SW 1271 (cell line): ENCODE measurements around the gene MMEL1.

ENCODE experiments used
- DNase-seq, 2 experiments: peaks; one replicate each; lab custom pipeline; 2025; lab: John Stamatoyannopoulos, UW

Gene MMEL1

GRCh38 chr1:2604844-2605508 is 27.8 kb downstream of the MMEL1 start:
- no peak for DNase-seq

DNA sequence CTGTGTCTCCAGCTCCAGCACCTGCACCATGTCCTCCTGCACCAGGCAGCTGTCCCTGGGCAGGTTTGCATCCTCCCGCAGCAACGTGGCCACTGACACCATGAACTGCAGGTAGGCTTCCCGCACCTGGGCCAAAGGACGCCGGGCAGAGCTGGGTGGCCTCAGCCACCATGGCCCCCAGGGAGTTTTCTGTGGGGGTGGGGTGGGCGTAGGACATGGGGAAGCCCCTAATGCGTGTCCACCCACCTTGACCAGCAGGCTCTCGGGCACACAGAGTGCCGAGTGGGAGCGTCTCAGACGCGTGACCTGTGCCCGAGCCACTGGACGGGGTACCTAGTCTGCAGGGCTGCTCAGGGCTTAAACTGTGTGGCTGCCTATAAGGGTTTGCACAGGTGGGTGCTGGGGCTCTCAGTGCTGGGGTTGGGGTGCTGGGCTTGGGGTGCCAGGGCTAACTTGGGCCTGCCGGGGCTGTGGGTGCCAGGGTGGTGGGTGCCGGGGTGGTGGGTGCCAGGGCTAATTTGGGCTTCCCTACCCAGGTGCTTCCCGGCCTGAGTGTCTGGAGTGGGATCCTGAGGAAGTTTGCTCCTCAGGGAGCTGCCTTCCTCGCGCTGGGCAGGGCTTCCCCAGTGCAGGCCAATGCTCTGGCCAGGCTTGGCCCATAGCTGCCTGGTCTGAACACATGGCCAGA is 28.5 kb downstream of the MMEL1 start:
- DNase-seq, result no peak

GRCh38 chr1:2603521-2604155 is 29.2 kb downstream of the MMEL1 start:
- no peak for DNase-seq

GRCh38 chr1:2602866-2603520 is 29.8 kb downstream of the MMEL1 start:
- DNase-seq, result no peak

GRCh38 chr1:2602311-2602835 is 30.4 kb downstream of the MMEL1 start:
- no peak for DNase-seq

DNA sequence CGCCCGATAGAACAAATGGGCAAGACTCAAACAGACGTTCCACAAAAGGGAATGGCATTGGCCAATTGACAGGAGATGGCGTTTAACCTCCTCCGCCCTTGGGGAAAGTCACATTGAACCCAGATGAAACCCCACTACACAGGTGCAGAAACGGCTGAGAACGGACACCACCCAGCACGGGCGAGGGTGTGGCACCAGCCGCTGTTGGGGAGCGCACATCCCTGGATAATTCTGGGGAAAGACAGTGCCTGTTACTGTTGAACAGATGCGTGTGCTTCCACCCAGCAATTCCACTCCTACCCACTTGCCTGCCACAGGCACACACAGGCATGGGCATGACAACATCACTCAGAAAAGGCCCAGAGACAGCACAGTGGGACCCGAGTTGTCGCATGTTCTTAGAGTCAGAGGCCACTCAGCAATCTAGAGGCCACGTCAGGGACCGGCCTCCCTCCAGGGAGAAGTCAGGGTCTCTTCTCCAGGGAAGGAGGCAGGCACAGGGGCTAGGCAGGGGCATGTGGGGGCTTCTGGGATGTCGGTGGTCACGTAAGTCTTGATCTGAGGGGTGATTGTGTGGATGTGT is 31.0 kb downstream of the MMEL1 start:
- DNase-seq, result no peak

DNA sequence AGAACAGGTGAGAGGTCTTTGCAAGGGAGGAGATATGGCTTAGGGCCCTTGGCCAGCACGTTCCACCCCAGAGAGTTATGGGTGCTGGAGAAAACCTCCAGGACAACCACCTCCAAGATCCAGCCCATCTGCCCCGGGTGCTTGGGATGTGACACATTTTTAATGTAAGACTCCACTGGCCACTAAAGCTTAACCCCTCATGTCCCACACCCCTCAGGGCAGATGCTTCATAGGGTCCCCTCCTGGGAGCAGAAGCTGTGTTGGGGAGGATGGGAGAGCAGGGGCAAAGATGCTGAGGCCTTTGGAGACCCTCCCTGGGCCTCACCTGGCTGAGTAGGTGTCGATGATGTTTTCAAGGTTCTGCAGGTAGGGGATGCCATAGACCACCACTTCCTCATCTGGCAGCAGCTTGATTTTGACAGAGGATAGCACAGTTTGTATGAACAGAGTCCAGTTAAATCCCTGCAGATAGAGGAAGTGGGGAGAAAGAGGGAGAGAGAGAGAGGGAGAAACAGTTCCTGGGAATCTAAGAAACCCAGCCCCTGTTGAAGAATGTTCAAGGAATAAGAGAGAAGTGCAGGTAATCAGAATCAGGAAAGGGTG is 34.4 kb downstream of the MMEL1 start:
- no peak for DNase-seq

- no peak for DNase-seq
Measured at GRCh38 chr1:2597441-2598328, 35.1 kb downstream of the MMEL1 start.

DNA sequence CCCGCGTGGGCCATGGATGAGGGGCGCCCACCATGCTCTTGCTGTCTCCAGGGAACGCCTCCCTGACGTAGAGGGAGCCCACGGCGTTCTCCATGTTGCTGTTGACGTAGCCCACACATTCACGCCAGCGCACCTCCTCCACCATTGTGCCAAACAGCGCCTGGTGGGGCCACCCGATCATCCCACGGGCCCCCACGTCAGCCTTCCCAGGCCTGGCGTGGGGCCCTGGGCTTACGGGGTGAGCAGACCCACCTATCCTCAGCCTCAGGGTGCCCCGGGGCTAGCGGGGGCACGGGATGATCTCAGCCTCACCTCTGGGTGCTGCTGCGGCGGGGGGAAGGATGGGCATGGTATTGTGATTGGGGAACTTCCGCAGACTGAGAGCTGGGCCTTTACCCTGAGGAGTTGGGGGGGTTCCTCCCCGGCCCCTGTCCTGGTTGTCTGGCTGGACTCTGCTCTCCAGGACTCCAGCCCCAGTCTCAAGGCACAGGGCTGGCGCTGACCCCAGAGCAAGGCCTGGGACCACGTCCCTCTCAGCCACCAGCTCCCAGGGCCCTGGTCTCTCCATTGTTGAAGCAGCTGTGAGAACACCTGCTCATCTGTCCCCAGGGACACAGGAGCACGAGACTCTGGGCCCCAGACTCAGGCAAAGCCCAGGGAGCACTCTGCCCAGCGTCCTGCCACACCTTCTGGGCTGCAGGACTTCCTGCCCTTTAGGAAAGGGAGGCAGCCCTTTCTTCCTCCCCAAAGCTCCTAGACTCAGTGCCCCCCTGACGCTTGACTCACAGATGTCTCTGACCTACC is 36.1 kb downstream of the MMEL1 start:
- no peak for DNase-seq

- no peak for DNase-seq
Measured at GRCh38 chr1:2595812-2596529, 36.8 kb downstream of the MMEL1 start.

DNA sequence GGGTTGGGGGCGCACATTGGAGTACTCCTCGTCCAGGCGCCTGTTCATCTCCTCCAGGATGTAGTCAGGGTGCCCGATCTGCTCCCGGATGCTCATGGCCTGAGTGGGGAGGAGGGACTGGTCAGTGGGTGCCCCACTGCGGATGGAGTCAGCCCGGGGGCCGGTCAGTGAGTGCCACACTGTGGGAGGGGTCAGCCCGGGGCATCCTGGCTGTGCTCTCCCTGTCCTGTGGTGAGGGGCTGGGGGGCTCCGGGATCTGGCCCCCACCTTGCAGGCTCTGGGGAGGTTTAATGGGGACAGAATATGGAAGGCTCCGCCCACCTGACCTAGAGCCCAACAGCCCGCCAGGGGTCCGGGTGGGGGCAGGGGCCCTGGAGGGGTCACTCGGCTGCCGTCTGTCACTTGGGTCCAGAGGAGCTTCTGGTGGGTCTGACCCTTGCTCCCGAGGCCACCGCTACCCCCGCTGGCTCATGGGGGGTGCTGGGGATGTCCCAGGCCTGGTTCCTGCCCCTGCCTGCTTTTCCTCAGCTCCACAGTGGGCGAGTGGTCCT is 37.5 kb downstream of the MMEL1 start:
- DNase-seq, result no peak

DNA sequence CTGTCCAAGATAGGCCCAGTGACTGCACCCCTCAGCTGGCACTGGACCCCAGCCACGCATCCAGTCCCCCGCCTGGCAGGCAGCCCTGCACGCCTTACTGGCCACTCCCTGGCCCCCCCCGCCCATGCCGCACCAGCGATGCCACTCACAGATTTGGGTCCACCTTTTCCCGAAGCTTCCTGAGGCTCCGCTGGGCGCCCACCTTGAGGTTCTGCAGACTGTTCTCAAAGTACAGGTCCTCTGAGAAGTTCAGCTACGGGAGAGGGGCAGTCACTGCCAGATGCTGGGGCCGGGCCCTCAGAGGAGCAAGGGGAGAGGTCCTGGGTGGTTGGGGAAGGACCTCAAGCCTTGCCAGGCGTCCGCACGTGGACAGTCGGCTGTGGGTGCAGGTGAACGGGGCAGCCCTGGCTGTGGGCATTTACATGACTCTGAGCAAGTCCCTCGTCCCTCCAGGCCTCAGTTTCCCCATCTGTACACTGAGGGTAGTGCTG is 38.1 kb downstream of the MMEL1 start:
- no peak for DNase-seq

DNA sequence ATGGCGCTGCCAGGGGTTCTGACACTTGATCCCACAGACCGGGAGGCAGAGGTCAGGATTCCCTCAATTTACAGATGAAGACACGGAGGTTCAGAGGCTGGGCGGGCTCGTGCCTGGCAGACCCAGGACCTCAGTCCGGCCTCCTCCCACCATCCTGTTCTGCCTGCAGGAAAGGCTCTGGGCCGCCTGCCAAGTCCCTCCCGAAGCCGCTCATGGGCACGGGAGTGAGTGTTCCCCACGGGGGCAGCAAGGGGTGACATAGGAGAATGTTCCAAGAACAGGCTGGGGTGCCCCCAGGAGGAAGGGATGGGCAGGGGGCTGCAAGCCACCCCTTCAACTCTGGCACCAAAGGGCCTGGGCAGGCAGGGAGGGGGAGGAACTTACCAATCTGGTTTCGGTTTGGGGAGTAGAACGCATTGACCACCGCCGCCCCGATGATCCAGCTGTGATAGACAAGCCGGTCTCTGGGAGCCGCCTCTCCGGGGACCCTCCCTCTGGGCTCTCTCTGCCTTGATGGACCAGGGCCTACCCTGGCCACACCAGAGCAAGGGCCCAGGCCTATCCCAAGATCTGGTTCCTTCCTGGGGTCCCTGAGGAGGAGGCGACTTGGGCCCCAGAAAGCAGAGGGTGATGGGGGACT is 38.7 kb downstream of the MMEL1 start:
- DNase-seq, result no peak

DNA sequence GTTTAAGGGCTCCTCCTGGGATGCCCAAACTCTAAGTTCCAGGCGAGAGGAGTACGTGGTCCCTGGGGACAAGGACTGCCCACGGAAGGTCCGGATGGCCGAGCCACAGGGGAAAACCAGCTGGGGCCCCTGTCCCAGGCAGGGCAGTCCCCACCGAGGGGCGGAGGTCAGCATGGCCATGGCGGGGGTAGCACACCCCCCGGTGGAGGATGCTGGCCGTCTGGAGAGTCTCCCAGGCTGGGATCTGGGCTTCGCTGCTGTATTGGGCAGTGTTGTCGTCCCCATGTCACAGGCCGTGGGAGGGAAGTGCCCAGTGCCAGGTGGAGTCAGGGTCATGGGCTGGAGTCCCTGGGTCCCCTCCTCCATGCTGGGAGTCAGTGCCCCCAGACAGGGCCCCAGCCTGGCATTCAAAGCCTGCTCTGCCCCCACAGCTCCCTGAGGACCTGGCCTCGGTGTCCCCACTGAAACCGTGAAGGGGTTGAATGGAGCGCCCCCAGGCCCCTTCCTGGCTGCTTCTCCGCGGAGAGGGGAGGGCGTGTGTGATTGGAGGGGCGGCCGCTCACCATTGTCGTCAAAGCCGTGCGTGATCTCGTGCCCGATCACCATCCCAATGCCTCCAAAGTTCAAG is 39.5 kb downstream of the MMEL1 start:
- DNase-seq, result no peak

DNA sequence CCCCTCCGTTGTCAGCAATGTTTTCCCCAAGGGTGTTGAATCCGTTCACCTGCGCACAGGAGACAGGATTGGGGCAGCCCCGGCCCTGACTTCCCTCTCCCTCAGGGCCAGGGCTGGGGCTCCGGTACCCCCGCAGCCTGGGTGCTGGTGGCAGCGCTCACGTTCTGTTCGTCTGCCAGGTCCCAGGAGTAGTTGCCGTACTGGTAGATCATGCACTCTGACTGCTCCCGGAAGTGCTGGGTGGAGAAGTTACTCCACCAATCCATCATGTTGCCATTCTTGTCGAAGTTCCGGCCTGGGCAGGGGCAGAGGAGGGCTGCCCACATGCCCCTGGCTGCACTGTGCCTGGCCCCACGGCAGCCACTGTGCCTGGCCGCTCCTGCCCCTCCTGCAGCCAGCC is 40.1 kb downstream of the MMEL1 start:
- DNase-seq, result no peak

DNA sequence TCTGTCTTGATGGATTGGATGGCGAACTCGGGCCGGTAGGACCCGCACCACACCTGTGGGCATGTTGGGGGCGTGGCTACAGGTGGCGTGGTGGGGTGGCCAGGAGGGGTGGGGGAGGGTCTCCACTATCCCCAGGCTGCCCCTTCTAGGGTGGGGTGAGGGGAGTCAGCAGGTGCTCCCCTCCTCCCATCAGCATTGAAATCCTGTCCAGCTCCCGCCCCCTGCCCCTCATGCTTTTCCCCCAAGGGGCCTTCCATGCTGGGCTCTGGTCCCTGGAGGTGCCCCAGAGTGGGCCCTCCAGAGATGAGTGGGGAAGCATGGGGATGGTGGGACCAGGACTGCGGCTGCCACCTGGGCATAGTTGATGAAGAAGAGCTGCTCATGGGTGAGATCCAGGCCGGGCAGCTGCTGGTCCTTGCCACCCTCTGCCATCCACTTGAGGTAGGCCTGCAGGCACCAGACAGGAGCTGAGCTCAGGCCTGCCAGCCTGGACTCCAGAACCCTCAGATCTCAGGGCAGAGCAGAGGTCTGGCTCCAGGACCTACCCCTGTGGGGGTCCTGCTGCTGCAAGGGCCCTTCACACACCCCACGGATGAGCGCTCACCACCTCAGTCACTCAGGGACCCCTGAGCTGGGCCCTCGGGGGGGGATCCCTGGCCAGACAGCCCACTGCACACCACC is 41.1 kb downstream of the MMEL1 start:
- DNase-seq, result no peak

DNA sequence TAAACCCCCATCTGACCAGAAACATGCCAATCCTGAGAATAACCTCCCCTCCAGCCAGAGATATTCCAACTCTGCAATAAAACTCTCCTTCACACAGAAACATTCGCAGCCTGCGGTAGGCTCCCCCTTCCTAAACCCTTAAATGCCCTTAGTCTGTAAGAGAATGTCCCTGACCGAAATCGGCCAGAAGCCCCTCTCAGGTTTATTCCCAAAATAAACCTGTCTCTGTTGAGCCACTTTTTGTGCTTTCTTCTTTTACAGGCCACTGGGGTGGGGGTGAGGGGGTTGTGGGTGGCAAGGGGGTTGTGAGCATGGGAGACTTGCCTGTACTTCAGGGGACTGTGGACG is 41.6 kb downstream of the MMEL1 start:
- no peak for DNase-seq
